OCI-LY3 (cell line): ENCODE data around the gene SLC25A21.

ENCODE experiments used
- H2AFZ ChIP-seq: fragments of 200-600, 300-600 bp; shearing (Covaris generic); 2 replicates; pipeline ENCODE4 v1.6.0; 2014; ENCODE audit warnings: antibody characterized with exemption, low read depth, low read length
- H3K27ac ChIP-seq: fragments of 200-600, 300-600 bp; sonication (generic); 2 replicates; pipeline ENCODE4 v1.5.1; 2014; ENCODE audit warnings: mild to moderate bottlenecking, low read length, moderate library complexity, mixed read lengths
- H3K27me3 ChIP-seq: fragments of 200-600, 300-600 bp; sonication (generic); 2 replicates; pipeline ENCODE4 v1.6.1; 2014; ENCODE audit warnings: low read depth, low read length, mixed read lengths
- H3K36me3 ChIP-seq: fragments of 200-600, 300-600 bp; sonication (generic); replicated peaks from 2 replicates; pipeline ENCODE3; 2014; ENCODE audit warnings: low read depth, low read length, mixed read lengths
- H3K4me1 ChIP-seq: fragments of 300-600, 200-600 bp; sonication (generic); 2 replicates; pipeline ENCODE4 v1.6.1; 2014; ENCODE audit warnings: low read length, mixed read lengths
- H3K4me2 ChIP-seq: fragments of 200-600, 300-600 bp; sonication (generic); 2 replicates; pipeline ENCODE4 v1.6.1; 2014; ENCODE audit warnings: low read length, mixed read lengths
- H3K4me3 ChIP-seq: fragments of 300-600, 200-600 bp; sonication (generic); 2 replicates; pipeline ENCODE4 v1.5.1; 2014; ENCODE audit warnings: antibody characterized with exemption, mild to moderate bottlenecking, low read length, moderate library complexity
- H3K79me2 ChIP-seq: fragments of 300-600, 200-600 bp; shearing (Covaris generic); 2 replicates; pipeline ENCODE4 v1.6.1; 2014; ENCODE audit warnings: mild to moderate bottlenecking, low read length, mixed read lengths
- H3K9ac ChIP-seq: fragments of 300-600, 200-600 bp; shearing (Covaris generic); 2 replicates; pipeline ENCODE4 v1.6.0; 2014; ENCODE audit warnings: mild to moderate bottlenecking, low read length, moderate library complexity
- H3K9me3 ChIP-seq: fragments of 200-600, 300-600 bp; shearing (Covaris generic); 2 replicates; pipeline ENCODE4 v1.6.1; 2014; ENCODE audit warnings: low read length, mixed read lengths; ENCODE audit not compliant: insufficient read depth
- H4K20me1 ChIP-seq: fragments of 200-600, 300-600 bp; sonication (generic); 2 replicates; pipeline ENCODE4 v1.6.1; 2016; ENCODE audit warnings: low read length, mixed read lengths; ENCODE audit not compliant: insufficient read depth
- CTCF ChIP-seq: fragments of 200-600, 300-600 bp; sonication (generic); IDR thresholded peaks from 2 replicates; pipeline ENCODE4 v1.5.1; 2014; ENCODE audit warnings: antibody characterized with exemption, low read length, low read depth
- EZH2phosphoT487 ChIP-seq: fragments of 200-600 bp; shearing (Covaris generic); IDR thresholded peaks from 2 replicates; pipeline ENCODE4 v1.6.1; 2018; ENCODE audit warnings: antibody characterized with exemption, mixed run types, low read depth

SLC25A21 gene

GRCh38 chr14:37172024-37172869 is at the start of gene SLC25A21:
SLC25A21 (minus strand) TSS chr14:37172606.
- Histone ChIP-seq H3K79me2 (no peaks in the 10 kb centered on the region), H3K27me3 (no peaks in the 10 kb centered on the region), H3K4me2 (no peak within 1 kb of the TSS), H3K4me1 (no peaks in the 10 kb centered on the region), H3K4me3 (no peak within 1 kb of the TSS), H4K20me1 (no peaks in the 10 kb centered on the region), H3K36me3 (no peaks in the 10 kb centered on the region), H3K9me3 (no peaks in the 10 kb centered on the region), H2AFZ (no peak within 1 kb of the TSS), H3K27ac (no peak within 1 kb of the TSS), H3K9ac (no peak within 1 kb of the TSS)
- TF ChIP-seq CTCF (no peak), EZH2phosphoT487 (no peak)

- no peak overlapping the region for H3K4me3 ChIP-seq
- no peak overlapping the region for H2AFZ ChIP-seq
- no peaks in the 10 kb centered on the region for H4K20me1 ChIP-seq
- H3K9me3 ChIP-seq, result 0 out of 2 replicates have a peak, but pooled peaks cover 4% of the 10 kb centered on the region
- TF ChIP-seq CTCF, result no peak
- TF ChIP-seq EZH2phosphoT487, result no peak
- H3K9ac ChIP-seq, result no peak overlapping the region
- no peaks in the 10 kb centered on the region for H3K36me3 ChIP-seq
- no peak overlapping the region for H3K27ac ChIP-seq
- no peaks in the 10 kb centered on the region for H3K27me3 ChIP-seq
- H3K4me2 ChIP-seq, result no peak overlapping the region
- H3K4me1 ChIP-seq, result peaks cover 8% of the 10 kb centered on the region
- H3K79me2 ChIP-seq, result no peaks in the 10 kb centered on the region
Measured at GRCh38 chr14:37221073-37221472, 48.7 kb upstream of the SLC25A21 start.

GRCh38 chr14:37215345-37215744 is 42.9 kb upstream of the SLC25A21 start:
- no peak overlapping the region for H3K27ac ChIP-seq
- H3K4me3 ChIP-seq, result no peak overlapping the region
- TF ChIP-seq CTCF (no peak), EZH2phosphoT487 (no peak)
- H3K27me3 ChIP-seq, result no peaks in the 10 kb centered on the region
- H3K9ac ChIP-seq, result no peak overlapping the region
- no peaks in the 10 kb centered on the region for H4K20me1 ChIP-seq
- H2AFZ ChIP-seq, result no peak overlapping the region
- H3K36me3 ChIP-seq, result no peaks in the 10 kb centered on the region
- H3K9me3 ChIP-seq, result no peaks in the 10 kb centered on the region
- no peak overlapping the region for H3K4me2 ChIP-seq
- no peaks in the 10 kb centered on the region for H3K4me1 ChIP-seq
- H3K79me2 ChIP-seq, result no peaks in the 10 kb centered on the region

GRCh38 chr14:37213016-37213415 is 40.6 kb upstream of the SLC25A21 start:
- no peaks in the 10 kb centered on the region for H3K79me2 ChIP-seq
- H2AFZ ChIP-seq, result no peak overlapping the region
- no peaks in the 10 kb centered on the region for H3K9me3 ChIP-seq
- no peaks in the 10 kb centered on the region for H4K20me1 ChIP-seq
- H3K27ac ChIP-seq, result no peak overlapping the region
- H3K9ac ChIP-seq, result no peak overlapping the region
- H3K4me3 ChIP-seq, result no peak overlapping the region
- no peaks in the 10 kb centered on the region for H3K36me3 ChIP-seq
- TF ChIP-seq EZH2phosphoT487, result no peak
- no peak for TF ChIP-seq CTCF
- H3K4me1 ChIP-seq, result no peaks in the 10 kb centered on the region
- H3K4me2 ChIP-seq, result no peak overlapping the region
- H3K27me3 ChIP-seq, result no peaks in the 10 kb centered on the region
